Tibial nerve (tissue), 3 donors: ENCODE measurements around the gene ELP4.

ENCODE experiments used
- CTCF ChIP-seq, 5 experiments: fragments of 200-600 bp in 3 of 5; fragments of 450-650 bp in 2 of 5; sonication (generic) in 3 of 5; IDR thresholded peaks; one replicate each; pipeline ENCODE4 v1.5.1; 2016 to 2019; ENCODE audit warnings: antibody characterized with exemption in 5 of 5, mild to moderate bottlenecking in 3 of 5, moderate library complexity in 2 of 5
- POLR2A ChIP-seq, 2 donors: fragments of 450-650 bp; IDR thresholded peaks; one replicate each; pipeline ENCODE4 v1.6.1; 2017; ENCODE audit warnings: antibody characterized with exemption in 2 of 2, mild to moderate bottlenecking in 2 of 2, moderate library complexity in 2 of 2

GRCh38 chr11:31643857-31644256, 134.3 kb downstream of the ELP4 start:
- no peak for TF ChIP-seq POLR2A (IDR thresholded peaks at IDR 0.05)
- no peak for TF ChIP-seq CTCF (IDR thresholded peaks at IDR 0.05)
